OCI-LY1 (cell line): ENCODE results near the gene MTPN.

ENCODE experiments used
- EZH2 ChIP-seq: fragments of 200-600 bp; sonication (generic), shearing (Covaris generic); IDR thresholded peaks from 2 replicates; pipeline ENCODE4 v1.8.0; 2017; ENCODE audit warnings: borderline replicate concordance, mixed run types, mild to moderate bottlenecking, antibody characterized with exemption, low read length, moderate library complexity, mixed read lengths
- TF ChIP-seq, protein P1 (sequence below): fragments of 200-600 bp; sonication (generic), shearing (Covaris generic); IDR thresholded peaks from 2 replicates; pipeline ENCODE4 v1.5.1; 2017; ENCODE audit warnings: mild to moderate bottlenecking, antibody characterized with exemption, low read length, moderate library complexity, mixed read lengths

DNA sequence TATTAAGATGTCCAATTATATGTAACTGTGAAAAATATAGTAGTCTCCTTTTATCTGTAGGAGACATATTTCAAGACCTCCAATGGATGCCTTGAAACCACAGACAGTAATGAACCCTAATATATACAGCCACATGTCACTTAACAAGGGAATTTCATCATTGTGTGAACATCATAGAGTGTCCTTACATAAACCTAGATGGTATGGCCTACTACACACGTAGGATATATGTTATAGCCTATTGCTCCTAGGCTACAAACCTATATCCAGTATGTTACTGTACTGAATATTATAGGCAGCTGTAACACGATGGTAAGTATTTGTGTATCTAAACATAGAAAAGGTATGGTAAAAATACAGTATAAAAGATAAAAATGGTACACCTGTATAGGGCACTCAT is 32.4 kb downstream of the MTPN start:
- TF ChIP-seq, protein P1, sequence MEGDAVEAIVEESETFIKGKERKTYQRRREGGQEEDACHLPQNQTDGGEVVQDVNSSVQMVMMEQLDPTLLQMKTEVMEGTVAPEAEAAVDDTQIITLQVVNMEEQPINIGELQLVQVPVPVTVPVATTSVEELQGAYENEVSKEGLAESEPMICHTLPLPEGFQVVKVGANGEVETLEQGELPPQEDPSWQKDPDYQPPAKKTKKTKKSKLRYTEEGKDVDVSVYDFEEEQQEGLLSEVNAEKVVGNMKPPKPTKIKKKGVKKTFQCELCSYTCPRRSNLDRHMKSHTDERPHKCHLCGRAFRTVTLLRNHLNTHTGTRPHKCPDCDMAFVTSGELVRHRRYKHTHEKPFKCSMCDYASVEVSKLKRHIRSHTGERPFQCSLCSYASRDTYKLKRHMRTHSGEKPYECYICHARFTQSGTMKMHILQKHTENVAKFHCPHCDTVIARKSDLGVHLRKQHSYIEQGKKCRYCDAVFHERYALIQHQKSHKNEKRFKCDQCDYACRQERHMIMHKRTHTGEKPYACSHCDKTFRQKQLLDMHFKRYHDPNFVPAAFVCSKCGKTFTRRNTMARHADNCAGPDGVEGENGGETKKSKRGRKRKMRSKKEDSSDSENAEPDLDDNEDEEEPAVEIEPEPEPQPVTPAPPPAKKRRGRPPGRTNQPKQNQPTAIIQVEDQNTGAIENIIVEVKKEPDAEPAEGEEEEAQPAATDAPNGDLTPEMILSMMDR = no peak
- no peak for TF ChIP-seq EZH2
